Left cardiac atrium (tissue), 4 donors: ENCODE measurements around the gene LSM5. TPM values are rescaled to one million over a fixed set of nuclear protein-coding genes. Genes with fewer than 3 reads are reported as not detected.

Source experiments
- ATAC-seq, 2 donors: fragments of 200-7000 bp; cut with Tn5 transposase; one replicate each; pipeline ENCODE4 v1.9.1; 2020; ENCODE audit warnings: mild to moderate bottlenecking in 2 of 2, moderate library complexity in 2 of 2
- DNase-seq: peaks from one replicate; pipeline ENCODE4 v3.0.0-alpha.2; 2020
- intact Hi-C, 2 donors: fragments of 100-400 bp; cut with DNase I; formaldehyde crosslinking; loops; one replicate each; pipeline versions ENCODE4 v1.14.1 to v1.15.1; 2022 to 2023
- long read RNA-seq: library from polyadenylated mRNA; unstranded; transcript quantifications from one replicate; pipeline ENCODE4 v2.0.0, GENCODE V29; 2021
- total RNA-seq, 2 donors: library from RNA; stranded (reverse); fragmentation: NEBNext Ultra II Directional; extraction: Animal tissue kit (Norgen Biotek cat#: 25700); gene quantifications; one replicate each; pipeline ENCODE4 v1.2.1, GENCODE V29; 2021
- donor health status: DM: no; HTN: yes; CAD: no.
- donor health status: DM: no; HTN: yes; CAD: no; lungs with severe emphysema.
- donor health status: DM: yes; HTN: yes; CAD: no.
- donor health status: Dilated cardiomyopathy.

The LSM5 gene
- total RNA-seq = 10 to 100 TPM; 36.4 to 44.3 TPM
- long read RNA-seq, transcript LSM5-208 (5 exons, 2,258 nt) = major isoform, 6 of 7 reads
- long read RNA-seq, partial matches to known transcripts = 0 of 7 reads
- long read RNA-seq, other reads (novel, unspliced or antisense) = 0 of 7 reads

DNA sequence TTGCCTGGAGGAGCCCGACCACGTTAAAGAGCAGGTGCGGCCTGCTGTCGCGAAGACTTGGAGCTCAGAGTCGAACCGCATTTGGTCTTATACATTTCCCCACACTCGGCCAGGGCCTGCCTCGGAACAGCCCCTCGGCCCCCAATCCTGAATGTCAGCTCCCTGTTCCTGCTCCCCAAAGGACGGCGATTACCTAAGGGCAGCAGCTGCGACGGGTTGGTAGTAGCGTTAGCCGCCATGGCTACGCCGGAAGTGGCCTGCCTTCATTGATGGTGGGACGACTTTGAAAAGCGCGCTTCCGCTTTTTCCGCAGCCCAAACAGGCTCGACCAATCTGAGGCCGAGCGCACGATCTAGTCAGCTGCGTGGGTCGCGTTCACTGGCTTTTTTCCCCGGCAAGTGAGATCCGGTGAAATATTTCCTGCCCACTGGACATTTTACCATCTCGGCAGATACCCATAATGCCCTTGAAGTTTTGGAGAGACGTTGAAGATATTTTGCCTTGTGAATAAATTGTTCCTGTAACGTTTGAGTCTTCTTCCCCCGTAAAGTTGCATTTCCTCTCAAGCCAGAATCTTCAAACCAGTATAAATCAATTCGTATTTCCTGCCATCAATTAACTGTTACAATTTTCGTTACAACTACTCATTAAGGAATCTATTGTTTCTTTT, at the start of gene LSM5:
TSS of gene LSM5 (minus strand) at position 254 of the 670 bp plus-strand sequence. CDS start at position 239, 15 bp downstream.
- intact Hi-C loops = no loop called here
- peak; percentile 90 to 92 for ATAC-seq
- peak; percentile 96 for DNase-seq

DNA sequence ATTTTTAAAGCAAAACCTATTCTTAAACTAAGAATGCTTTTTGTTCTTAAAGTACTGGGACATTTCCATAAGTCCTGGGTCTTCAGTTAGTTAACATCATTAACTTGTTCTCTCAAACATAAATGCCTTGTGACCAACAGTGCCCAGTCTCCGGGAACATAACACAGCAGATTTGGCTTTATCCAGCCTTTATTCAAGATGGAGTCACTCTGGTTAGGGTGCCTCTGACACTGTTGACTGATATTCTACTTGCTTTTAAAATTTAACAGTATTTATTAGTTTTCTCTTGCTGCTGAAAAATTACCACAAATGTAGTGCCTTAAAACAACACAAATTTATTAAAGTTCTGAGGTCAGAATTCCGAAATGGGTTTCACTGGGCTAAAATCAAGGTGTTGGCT, 49.2 kb upstream of the LSM5 start:
- intact Hi-C loops = no loop called here
- no peak for ATAC-seq

DNA sequence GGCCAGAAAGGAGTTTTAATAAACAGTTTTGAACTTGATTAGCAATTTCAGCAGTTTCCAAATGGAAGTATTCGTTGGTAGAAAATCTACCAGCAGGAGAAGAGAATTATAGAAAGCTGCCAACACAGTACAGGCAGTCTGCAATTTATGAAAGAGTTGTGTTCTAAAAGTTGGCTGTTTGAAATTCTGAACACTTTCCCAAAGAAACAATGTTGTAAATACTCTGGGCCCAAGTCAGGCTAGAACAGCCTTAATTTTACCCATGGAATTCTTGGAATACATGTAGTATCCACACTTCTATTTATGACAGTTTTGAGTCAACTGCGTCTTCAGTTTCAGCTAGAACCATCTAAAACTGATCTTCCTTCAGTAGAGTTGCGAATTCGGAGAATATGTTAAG, 47.6 kb upstream of the LSM5 start:
- peak in 1 of 2 donors; percentile 47 for ATAC-seq
- intact Hi-C loops = no loop called here
- no peak for DNase-seq

More for the DNA sequence above, 49.2 kb upstream of the LSM5 start:
- DNase-seq = no peak

DNA sequence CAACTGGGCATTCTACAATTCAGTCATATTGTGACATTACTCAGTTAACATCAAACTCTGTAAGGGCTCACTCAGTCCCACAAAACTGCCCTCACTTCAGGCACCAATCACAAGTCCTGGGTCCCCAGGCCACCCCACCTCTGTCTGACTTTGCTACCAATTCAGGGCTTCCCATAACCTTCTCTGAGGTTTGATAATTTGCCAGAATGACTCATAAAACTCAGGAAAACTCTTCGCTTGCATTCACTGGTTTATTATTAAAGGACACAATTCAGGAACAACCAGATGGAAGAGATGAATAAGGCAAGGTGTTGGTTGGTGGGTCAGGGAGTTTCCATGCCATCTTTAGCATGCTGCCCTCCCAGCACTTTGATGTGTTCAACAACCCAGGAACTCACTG, 46.4 kb upstream of the LSM5 start:
- intact Hi-C loops = no loop called here
- no peak for DNase-seq
- ATAC-seq = peak in 1 of 2 donors; percentile 51

DNA sequence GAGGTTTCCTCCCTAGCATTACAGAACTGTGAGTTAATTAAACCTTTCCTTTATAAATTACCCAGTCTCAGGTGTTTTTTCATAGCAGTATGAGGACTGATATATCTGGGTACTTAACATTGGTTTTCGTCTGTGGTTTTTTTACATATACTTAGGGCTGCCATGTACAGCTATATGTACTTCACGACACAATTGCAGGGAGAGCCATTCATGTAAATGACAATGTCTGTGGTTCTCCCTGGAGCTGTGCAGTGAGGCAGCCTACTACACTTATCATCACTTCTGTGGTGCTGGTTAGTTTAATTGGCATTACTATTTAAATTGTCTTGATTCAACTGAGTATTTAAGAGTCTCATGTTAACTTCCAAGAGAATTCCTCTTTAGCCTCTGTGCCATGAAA, 45.8 kb upstream of the LSM5 start:
- ATAC-seq (no peak), DNase-seq (no peak)
- intact Hi-C loops = no loop called here

DNA sequence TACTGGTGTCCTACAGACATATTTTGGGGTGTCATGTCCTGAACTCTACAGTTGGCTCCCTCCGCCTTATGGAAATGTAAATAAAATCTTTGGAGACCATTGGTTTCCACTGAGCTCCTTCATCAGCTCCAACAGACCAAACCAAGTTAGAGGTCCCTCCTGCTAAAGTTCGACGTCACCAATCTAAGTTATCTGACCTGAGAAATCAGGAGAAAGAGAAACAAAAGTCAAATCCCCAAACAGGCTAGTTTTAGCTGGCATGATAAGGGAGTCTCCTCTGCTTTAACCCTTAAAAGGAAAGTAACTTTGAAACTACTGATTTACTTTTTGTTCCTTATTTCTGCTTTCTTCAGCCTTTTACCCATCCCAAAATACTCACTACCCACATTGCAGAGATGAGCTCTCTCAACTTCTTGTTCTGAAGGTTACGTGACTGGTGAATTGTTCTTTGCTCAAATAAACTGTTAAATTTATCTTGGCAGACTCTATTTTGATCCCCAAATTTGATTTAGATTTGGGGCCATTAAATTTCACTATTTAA, 45.1 kb upstream of the LSM5 start:
- intact Hi-C loops = no loop called here
- ATAC-seq (no peak), DNase-seq (no peak)

DNA sequence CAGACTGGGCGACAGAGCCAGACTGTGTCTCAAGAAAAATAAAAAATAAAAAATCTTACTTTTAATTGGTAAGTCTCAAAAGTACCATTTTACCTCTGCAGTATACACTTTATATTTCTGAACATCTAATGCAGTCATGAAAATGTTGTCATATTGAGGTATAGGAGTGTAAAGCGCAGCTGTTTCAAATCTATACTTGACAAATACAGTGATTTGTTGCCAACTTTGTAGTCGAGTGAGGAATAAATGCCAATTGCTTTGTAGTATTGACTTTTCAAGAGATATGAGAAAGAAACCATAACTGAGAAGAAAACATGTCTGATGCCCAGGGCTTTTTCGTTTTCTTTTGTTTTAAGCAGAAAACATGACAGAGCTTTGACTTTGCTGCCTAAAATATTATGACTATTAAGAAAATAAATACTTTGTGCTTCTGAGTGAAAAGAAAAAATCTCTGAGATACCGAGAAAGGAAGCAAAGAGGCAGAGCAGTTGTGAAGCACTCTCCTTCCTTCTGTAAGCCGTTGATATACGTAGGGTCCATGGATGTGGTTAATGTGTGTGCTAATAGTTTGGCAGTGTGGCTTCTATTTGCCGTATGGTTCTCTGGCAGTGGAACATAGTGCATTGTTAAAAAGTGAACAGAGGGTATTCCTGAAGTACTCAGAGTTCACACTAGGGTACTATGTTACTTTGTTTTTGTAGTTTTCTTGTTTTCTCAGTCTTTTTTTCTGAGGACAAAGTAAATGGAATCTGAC, 43.3 kb upstream of the LSM5 start:
- DNase-seq (no peak), ATAC-seq (no peak)
- intact Hi-C loops = no loop called here

DNA sequence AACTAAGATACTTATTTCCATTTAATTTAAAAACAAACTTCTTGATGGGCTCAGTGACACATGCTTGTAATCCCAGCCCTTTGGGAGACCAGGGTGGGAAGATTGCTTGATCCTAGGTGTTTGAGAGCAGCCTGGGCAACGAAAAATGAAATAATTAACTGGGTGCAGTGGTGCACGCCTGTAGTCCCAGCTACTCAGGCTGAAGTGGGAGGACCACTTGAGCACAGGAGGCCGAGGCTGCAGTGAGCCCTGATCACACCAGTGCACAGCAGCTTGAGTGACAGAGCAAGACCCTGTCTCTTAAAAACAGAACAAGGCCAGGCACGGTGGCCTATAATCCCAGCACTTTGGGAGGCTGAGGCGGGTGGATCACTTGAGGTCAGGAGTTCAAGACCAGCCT, 42.5 kb upstream of the LSM5 start:
- no peak for DNase-seq
- intact Hi-C loops = no loop called here
- ATAC-seq = no peak

DNA sequence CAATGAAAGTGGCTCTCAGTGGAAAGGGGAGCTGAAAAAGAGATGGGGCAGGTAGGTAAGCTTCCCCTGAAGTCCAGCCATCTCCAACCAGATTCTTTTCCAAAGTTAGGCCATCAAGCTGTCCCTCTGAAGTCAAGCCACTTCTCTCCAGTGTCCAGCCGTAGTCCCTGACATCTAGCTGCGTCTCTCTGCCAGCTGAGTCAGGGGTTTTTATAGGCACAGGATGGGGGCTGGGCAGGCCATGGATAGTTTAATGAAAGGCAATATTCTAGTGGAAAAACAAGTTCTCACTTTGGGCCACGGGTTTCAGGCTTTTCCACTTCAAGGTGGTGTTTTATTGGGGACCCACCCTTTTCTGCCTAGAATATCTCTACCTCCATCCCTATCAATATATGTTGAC, 41.9 kb upstream of the LSM5 start:
- DNase-seq (no peak), ATAC-seq (no peak)
- intact Hi-C loops = no loop called here

DNA sequence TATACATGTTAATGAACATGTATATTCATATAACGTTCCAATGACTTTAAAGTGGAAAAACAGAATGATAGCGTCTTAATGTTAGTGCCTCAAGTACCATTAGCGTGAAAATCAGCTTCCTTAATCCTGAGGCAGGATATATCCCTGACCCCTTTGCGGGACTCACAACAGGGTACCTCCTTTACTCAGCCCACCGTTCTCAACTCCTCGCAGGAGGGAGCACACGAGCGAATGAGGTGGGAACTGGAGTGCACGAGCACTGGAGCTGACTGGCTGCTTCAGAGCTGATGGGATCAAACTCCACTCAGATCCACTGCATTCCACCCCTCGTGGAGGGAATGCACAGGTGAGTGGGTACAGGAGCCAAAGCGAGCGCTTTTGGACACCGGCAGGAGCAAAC, 41.2 kb upstream of the LSM5 start:
- ATAC-seq = no peak
- no peak for DNase-seq
- intact Hi-C loops = no loop called here

DNA sequence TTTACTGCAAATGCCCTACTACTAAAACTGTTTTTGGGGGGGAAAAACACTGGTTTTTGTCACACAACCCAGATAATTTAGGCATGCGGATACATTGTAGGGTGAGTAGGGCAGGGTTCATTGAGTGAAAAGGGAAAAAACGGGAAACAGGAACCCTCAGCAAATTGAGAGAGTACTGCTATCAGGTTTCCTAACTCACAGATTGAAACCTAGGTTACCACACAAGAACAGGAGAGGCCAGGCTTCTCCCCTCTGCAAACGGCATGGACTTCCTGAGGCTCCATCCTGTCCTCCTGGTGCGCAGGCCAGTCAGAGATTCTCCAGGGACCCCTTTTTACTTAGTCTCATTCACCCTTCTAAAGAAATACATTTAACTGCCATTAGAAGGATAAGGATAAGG, 35.7 kb upstream of the LSM5 start:
- DNase-seq = no peak
- intact Hi-C loops = no loop called here
- no peak for ATAC-seq

DNA sequence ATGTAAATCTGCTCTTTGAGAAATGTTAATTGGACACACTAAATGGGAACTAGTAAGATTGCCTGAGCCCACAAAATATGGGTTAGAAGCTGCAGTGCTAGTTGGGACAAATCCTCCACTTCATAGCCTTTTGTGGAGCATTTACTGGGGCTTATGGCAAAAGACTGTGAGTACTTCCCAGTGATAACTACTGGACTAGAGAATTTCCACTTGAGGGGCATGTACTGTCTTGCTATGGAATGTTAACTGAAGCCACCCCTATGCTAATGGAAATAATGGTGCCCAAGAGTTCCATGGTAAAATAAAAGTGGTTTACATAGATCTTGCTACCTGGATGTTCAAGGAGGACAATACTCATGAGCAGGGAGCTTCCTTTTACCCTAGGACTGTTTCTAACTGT, 34.5 kb upstream of the LSM5 start:
- no peak for ATAC-seq
- DNase-seq = no peak
- intact Hi-C loops = no loop called here

DNA sequence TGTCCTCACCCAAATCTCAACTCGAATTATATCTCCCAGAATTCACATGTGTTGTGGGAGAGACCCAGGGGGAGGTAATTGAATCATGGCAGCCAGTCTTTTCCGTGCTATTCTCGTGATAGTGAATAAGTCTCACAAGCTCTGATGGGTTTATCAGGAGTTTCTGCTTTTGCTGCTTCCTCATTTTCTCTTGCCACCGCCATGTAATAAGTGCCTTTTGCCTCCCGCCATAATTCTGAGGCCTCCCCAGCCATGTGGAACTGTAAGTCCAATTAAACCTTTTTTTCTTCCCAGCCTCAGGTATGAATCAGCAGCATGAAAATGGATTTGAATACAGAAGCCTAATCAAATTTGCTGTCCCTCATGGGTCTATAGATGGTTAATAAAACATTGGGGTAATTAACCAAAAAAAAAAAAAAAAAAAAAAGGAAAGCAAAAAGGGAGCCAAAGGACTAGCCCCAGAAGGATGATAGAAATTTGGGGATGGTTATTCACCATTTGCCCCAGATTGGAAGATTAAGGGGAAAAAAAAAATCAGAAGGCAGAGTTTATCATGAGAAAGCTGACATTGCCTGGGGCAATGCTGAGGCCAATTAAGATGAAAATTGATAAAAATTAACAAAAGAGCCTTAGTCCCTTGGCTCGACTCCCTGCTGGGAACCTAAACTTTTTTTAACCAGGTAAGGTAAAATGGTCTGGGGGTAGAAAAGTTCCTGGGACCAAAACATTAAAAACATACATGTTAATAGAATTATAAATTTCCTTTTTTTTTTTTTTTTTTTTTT, 32.8 kb upstream of the LSM5 start:
- DNase-seq (no peak), ATAC-seq (no peak)
- intact Hi-C loops = no loop called here

DNA sequence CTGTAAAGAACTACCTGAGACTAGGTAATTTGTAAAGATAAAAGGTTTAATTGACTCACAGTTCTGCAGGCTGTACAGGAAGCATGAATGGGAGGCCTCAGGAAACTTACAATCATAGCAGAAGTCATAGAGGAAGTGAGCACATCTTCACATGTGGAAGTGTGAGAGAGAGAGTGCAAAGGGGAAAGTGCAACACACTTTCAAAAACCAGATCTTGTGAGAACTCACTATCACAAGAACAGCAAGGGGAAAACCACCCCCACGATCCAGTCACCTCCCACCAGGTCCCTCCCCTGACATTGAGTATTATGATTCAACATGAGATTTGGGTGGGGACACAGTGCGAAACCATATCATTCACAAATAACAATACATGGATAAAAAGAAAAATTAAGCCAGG, 29.6 kb upstream of the LSM5 start:
- no peak for ATAC-seq
- intact Hi-C loops = no loop called here

DNA sequence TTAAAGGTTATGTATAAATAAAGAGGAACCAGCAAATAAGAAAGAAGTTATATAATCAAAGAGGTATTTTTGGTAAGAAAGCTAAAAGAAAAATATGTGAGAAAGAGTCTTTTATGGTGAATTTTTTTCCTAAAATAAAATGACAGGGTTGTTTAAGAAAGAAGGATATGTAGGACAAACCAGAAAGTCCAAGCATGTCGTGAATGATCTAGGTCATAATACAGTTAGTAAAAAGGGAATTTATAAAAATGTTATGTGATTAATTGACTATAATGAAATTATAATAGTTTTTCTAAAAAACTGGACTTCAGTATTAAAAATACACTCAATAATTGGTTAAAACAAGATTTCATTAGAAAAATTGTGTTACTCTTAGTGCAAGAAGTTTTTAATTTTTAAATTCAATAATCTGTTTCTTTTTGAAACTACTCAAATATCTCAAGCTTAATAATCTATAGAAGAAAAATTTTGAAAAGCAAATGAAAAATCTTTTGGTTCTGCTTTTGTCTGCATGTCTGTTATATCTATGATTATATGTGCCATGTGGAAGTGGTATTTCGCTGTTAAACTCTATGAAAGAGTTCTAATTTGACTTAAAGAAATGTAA, 28.5 kb upstream of the LSM5 start:
- intact Hi-C loops = no loop called here
- DNase-seq = no peak

More for the DNA sequence above, 29.6 kb upstream of the LSM5 start:
- no peak for DNase-seq

DNA sequence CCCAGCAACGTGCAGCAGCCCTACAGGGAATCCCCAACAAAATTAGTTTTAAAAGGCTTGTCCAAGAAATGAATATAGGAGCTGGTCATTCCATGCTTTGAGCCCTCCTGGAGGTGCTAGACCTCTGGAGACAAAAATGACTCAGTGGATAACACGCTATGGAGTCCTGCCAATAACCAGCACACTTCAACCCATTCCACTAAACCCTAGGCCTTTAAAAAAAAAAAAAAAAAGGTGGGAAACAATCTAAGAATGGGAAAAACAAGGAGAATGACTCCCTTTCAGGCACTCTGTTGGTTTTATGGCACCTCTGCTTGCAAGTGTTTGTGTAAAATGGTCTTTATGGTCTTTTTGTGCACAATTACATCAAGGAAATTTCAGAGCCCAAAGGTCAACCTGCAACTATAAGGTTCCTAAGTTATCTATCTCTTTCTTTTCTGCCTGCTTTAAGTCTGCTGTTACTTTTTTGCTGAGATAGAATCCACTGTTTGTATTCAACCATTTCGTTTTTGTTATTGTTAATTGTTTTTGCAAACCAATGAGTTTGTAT, 26.4 kb upstream of the LSM5 start:
- intact Hi-C loops = no loop called here
- DNase-seq = no peak
- ATAC-seq = peak in 1 of 2 donors; percentile 62

More for the DNA sequence above, 28.5 kb upstream of the LSM5 start:
- ATAC-seq = no peak

DNA sequence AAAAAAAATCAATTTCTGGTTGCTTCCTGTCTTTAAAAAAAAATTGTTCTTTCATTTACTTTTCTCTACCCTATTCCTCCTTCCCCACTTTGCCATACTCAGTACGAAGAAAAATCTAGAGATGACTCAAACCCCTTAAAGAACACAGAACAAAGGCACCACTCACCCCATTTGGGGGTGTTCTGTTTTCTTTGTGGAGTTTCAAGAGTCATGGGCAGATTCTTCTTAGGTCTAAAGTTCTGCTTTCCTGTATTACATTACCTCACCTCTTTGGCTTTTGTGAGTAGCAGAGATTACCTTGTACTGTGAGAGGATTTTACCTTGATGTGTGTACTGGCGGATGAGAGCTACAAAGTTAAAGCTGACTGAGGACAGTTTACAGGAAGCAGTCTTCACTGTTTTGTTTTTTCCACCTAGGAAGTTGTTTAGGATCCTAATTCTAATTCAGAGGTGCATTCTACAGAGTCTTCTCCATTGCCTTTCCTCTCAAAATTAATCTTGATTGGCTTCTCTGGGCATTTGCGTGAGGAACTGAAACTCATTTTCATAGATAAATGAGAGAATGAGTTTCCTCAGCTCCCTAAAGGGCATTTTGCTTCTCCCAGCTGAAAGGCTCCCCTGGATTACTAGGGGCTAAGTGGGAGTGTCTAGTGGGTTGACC, 25.8 kb upstream of the LSM5 start:
- DNase-seq (no peak), ATAC-seq (no peak)
- intact Hi-C loops = no loop called here

DNA sequence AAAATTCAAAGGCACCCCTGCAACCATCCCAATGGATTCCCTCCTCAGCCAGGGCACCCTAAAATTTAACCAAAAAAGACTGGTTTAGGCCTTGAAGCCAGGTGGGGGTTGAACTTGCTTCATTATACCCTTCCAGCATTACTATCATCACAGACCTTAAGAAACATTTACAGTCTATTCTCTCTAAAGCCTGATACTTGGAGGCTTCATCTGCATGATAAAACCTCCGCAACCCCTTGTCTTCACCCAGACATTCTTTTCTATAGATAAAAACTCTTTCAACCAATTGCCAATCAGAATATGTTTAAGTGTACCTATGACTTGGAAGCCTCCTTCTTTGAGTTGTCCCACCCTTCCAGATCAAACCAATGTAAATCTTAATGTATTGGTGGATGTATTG, 23.0 kb upstream of the LSM5 start:
- intact Hi-C loops = no loop called here
- DNase-seq (no peak), ATAC-seq (no peak)
